ENCODE measurements around the gene CERS6. TPM values are rescaled to one million over a fixed set of nuclear protein-coding genes. Genes with fewer than 3 reads are reported as not detected.

CERS6 gene
- total RNA-seq, 1 donor from 2014 or later = 137 TPM

- DNase-seq (ENCODE audit: low spot score in 2 of 2) = no peak
- FAIRE-seq = no peak
Observed at GRCh38 chr2:168593713-168594112, 137.6 kb downstream of the CERS6 start.

- FAIRE-seq (no peak), DNase-seq (ENCODE audit: low spot score in 2 of 2) (no peak)
Observed at GRCh38 chr2:168594778-168595177, 138.7 kb downstream of the CERS6 start.

DNA sequence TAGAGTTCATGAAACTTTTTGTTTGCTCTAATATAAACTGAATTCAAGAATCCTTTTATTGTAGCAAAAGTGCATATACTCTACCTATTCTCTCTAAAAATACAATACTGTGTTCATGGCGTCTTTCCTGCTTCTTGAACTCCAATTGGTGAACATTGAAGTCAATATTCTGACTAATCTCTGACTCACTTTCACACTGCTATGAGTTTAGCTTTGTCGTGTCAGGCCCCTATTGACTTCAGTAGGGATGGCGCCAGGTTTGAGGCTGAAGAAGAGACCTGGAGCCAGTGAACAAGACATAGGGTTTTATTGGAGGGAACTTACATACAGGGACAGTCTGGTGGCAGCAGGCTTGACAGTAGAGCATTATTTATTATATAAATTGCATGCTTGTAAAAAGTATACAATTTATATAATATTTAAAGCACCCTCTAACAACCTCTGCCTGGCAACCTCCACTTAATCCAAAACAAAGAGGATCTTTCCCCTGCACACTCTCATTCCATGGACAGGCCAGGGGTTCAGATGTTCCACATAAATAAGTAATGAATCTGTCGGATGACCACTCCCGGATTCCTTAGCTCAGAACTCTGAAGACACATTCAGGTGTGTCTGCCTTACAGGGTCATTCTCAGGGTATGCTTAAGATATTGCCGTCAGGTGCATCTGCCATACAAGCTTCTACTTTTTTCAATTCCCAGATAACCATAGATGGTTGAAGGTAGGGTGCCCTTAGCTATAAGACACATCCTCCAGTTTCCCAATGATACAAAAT, 141.0 kb downstream of the CERS6 start:
- FAIRE-seq = no peak
- DNase-seq (ENCODE audit: low spot score in 2 of 2) = no peak

GRCh38 chr2:168599738-168600137, 143.7 kb downstream of the CERS6 start:
- DNase-seq (ENCODE audit: low spot score in 2 of 2) = no peak
- FAIRE-seq = no peak

DNA sequence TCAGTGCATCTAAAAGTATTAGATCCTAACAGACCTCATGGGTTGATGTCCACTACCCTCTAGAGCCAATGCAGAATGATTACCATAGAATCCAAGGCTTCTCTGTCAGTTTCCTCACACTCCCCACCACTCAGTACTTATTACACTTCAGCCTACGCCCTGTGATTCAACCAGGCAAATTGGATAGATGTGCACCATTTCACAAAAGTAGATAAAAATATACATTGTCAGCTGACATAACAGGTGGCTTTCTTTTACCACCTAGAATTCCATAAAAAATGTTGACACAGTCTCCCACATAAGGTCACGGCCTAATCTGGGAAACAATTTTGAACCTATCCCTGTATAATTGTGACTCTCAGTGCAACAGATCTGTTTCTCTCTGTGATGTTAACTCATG, 144.9 kb downstream of the CERS6 start:
- FAIRE-seq (no peak), DNase-seq (ENCODE audit: low spot score in 2 of 2) (no peak)

GRCh38 chr2:168601741-168602140, 145.7 kb downstream of the CERS6 start:
- FAIRE-seq (no peak), DNase-seq (ENCODE audit: low spot score in 2 of 2) (no peak)

DNA sequence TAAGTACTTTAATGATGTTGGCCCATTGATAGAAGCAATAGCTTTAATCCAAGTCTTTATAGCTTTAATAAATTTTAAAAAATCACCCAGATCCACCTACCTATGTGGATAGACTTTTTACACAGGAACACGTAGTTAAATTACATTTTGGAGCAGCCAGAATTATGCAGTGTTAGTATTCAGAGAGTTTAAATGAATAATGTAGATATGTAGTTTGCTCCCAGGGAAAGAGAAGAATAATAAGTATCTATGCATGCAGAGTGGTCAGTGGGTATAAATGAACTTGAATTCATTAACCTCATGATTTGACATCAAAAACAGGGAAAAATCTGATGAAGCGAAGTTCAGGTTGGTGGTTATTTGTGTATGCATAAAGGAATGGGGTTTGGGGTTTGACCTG, 146.3 kb downstream of the CERS6 start:
- FAIRE-seq (no peak), DNase-seq (ENCODE audit: low spot score in 2 of 2) (no peak)

- DNase-seq (ENCODE audit: low spot score in 2 of 2) (no peak), FAIRE-seq (no peak)
Observed at GRCh38 chr2:168602846-168603401, 146.9 kb downstream of the CERS6 start.

- FAIRE-seq = no peak
- no peak for DNase-seq (ENCODE audit: low spot score in 2 of 2)
Observed at GRCh38 chr2:168603439-168603961, 147.4 kb downstream of the CERS6 start.

GRCh38 chr2:168604252-168604651, 148.2 kb downstream of the CERS6 start:
- FAIRE-seq = no peak
- no peak for DNase-seq (ENCODE audit: low spot score in 2 of 2)

DNA sequence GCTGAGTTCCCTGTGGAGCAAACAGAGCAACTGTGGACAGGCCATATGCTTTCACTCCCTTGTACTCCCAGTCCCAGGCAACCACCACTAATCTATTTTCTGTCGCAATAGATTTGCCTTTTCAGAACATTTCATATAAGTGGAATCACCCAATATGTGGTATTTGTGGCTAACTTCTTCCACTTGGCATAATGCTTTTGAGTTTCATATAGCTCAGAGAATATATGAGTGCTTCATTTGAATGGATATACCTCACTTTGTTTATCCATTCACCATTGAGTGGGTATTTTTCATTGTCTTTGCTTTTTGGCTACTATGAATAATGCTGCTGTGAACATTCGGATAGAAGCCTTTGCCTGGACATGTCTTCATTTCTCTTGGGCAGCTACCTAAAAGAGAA, 151.9 kb downstream of the CERS6 start:
- FAIRE-seq (no peak), DNase-seq (ENCODE audit: low spot score in 2 of 2) (no peak)

- FAIRE-seq (no peak), DNase-seq (ENCODE audit: low spot score in 2 of 2) (no peak)
Observed at GRCh38 chr2:168608796-168609195, 152.7 kb downstream of the CERS6 start.

DNA sequence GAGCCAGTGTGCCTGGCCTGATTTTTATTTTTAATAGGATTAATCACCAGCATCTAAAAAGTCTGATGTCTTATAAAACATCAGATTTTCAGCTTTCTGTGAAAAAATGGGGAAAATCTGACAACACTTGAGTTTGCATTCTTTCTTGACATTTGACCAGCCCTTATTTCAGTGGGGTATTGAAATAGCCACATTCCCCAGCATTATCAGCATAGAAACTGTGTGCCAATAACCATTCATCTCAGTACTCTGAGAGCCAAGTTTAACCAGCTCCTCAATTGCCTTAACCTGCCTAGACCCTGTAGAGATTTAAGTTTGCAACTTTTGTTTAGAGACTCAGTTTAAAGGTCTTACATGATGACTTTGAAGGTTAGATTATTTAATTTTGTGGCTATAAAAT, 155.0 kb downstream of the CERS6 start:
- no peak for FAIRE-seq
- no peak for DNase-seq (ENCODE audit: low spot score in 2 of 2)

DNA sequence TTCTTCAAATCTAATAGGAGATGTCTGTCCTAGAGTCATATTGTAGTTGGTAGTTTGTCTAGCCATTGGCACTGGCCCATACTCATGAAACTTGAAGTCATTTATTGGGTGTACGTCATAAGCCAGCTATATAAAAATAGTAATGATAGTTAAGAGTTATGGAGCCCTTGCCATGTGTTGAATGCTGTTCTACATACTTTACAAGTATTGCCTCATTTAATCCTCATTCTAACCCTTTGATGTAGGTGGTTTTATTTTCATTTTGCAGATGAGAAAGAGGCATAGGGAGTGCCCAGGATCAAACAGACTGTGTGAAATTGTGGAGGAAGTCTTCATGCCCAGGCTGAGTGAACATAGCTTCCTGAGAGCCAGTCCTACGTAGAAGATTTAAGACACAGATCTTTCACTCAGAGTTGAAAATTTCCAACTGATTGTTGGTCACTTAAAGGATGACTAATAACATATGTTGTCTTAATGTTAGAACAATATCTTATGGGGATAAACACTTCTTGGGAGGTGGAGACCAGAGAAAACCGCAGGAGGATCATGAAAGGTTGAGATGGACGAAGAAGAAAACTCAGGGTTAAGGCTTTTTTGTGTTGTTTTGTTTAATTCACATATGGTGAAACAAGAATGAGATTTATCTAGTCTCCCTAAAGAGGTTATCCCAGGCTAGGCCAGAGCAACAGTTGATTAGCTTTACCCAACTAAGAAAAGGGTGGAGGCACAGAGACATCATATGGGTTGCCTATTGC, 156.0 kb downstream of the CERS6 start:
- DNase-seq (ENCODE audit: low spot score in 2 of 2) = no peak
- FAIRE-seq = no peak

GRCh38 chr2:168612719-168613118, 156.6 kb downstream of the CERS6 start:
- DNase-seq (ENCODE audit: low spot score in 2 of 2) (no peak), FAIRE-seq (no peak)

DNA sequence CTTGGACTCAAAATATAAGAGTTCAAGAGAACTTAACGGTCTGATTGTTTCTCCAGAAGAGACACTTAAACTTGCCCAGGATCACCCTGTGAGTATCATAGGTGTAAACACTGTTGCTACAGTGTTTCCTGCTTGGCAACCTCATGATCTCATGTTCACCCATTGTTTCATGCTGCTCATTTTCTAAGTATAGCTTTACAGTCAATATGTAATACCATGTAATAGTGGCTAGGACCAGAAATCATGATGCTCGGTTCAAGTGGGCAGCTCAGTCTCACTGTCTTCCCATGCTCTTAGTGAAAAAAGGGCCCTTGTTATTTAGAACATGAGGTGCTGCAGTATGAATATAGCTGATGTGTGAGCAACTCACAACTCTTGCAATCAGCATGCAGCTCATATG, 157.5 kb downstream of the CERS6 start:
- FAIRE-seq (no peak), DNase-seq (ENCODE audit: low spot score in 2 of 2) (no peak)

DNA sequence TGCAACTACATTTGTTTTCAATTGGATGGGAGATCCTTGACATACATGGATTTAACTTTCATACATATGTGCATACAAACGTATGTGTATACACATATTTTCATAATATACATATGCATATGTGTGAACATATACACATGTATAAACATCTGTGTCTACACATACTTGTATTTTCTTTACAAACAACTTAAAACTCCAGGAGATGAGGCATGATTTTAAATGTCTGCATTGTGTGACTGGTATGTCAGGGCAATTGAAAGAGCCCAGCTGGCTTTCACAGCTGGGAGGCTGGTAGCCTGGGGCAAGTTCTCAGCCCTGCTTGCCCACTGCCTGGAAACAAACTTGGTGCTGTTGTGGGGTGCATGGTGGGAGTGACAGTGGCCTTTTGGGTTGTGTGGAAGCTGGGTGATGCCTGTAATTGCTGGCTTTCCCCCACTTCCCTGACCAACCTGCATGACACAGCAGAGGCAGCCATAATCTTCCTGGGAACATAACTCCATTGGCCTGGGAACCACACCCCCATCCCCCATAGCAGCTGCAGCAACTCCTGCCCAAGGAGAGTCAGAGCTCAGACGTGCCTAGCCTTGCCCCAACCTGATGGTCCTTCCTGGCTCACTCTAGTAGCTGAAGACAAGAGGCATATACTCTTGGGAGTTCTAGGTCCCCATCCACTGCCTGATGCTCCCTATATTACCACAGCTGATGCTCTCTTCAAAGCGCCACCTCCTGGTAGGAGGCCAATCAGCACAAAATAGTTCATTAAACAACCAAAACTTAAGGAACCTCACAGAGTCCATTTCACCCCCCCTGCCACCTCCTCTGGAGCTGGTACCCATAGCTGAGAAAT, 158.3 kb downstream of the CERS6 start:
- DNase-seq (ENCODE audit: low spot score in 2 of 2) (no peak), FAIRE-seq (no peak)

GRCh38 chr2:168620554-168620953, 164.5 kb downstream of the CERS6 start:
- FAIRE-seq = no peak
- no peak for DNase-seq (ENCODE audit: low spot score in 2 of 2)

- DNase-seq (ENCODE audit: low spot score in 2 of 2) (no peak), FAIRE-seq (no peak)
Observed at GRCh38 chr2:168622559-168622958, 166.5 kb downstream of the CERS6 start.

GRCh38 chr2:168624028-168624427, 168.0 kb downstream of the CERS6 start:
- FAIRE-seq = no peak
- DNase-seq (ENCODE audit: low spot score in 2 of 2) = no peak

DNA sequence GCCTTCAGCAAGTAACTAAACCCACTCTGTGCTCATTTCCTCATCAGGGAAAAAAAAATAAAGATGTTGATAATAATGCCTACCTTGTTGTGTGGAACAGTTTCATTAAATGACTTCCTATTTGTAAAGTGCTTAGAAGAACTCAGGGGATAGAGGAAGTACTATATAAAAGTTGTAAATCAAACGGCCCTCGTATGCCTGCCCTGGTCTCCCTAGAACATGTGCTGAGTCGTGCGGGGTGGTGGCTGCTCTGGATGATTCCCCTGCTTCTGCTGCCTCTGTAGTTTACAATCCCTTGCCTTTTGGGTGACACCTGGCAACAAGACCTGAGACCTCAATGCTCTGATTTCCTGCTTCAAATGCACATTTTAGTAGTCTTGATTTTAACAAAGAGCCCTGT, 170.0 kb downstream of the CERS6 start:
- FAIRE-seq (no peak), DNase-seq (ENCODE audit: low spot score in 2 of 2) (no peak)
